Loucy (cell line): ENCODE results near the gene RB1.
"Not testable (repeated sequence)": the region's sequence is repeated elsewhere in the genome, so short reads cannot be mapped to it uniquely, and the experiment has no call there.

Experiments used
- H2AFZ ChIP-seq: fragments of 200-600 bp; sonication (generic); 2 replicates; pipeline ENCODE4 v1.6.0; 2016; ENCODE audit warnings: antibody characterized with exemption, mild to moderate bottlenecking, low read length, moderate library complexity
- H3F3A ChIP-seq: fragments of 200-600 bp; 2 replicates; pipeline ENCODE4 v1.6.0; 2016; ENCODE audit warnings: antibody characterized with exemption, low read depth, mild to moderate bottlenecking
- H3K27me3 ChIP-seq: fragments of 200-600 bp; sonication (generic); 2 replicates; pipeline ENCODE4 v1.6.1; 2014; ENCODE audit warnings: low read length, mild to moderate bottlenecking; ENCODE audit not compliant: insufficient read depth, poor library complexity, severe bottlenecking
- H3K36me3 ChIP-seq: fragments of 200-600 bp; sonication (generic); 2 replicates; pipeline ENCODE4 v1.6.1; 2016; ENCODE audit warnings: low read length; ENCODE audit not compliant: insufficient read depth
- H3K4me1 ChIP-seq: fragments of 200-600 bp; sonication (generic); 2 replicates; pipeline ENCODE4 v1.5.1; 2014; ENCODE audit warnings: low read length, mild to moderate bottlenecking; ENCODE audit not compliant: insufficient read depth, poor library complexity, severe bottlenecking
- H3K4me2 ChIP-seq: fragments of 200-600 bp; sonication (generic); 2 replicates; pipeline ENCODE4 v1.6.0; 2014; ENCODE audit warnings: antibody characterized with exemption, low read length, low read depth, mild to moderate bottlenecking; ENCODE audit not compliant: poor library complexity, severe bottlenecking
- H3K4me3 ChIP-seq: fragments of 200-600 bp; sonication (generic); 2 replicates; pipeline ENCODE4 v1.5.1; 2014; ENCODE audit warnings: low read length, mild to moderate bottlenecking, mixed read lengths; ENCODE audit not compliant: poor library complexity, severe bottlenecking
- H3K79me2 ChIP-seq: fragments of 200-600 bp; sonication (generic); 2 replicates; pipeline ENCODE4 v1.6.1; 2014; ENCODE audit warnings: low read length; ENCODE audit not compliant: insufficient read depth
- H3K9ac ChIP-seq: fragments of 200-600 bp; sonication (generic); 2 replicates; pipeline ENCODE4 v1.6.0; 2014; ENCODE audit warnings: mild to moderate bottlenecking, low read depth, low read length, moderate library complexity; ENCODE audit not compliant: poor library complexity, severe bottlenecking
- H3K9me2 ChIP-seq: fragments of 200-600 bp; sonication (generic); replicated peaks from 2 replicates; pipeline ENCODE4 v1.6.1; 2016; ENCODE audit warnings: low read depth, low read length, mixed read lengths
- H3K9me3 ChIP-seq: fragments of 200-600 bp; sonication (generic); 2 replicates; pipeline ENCODE4 v1.6.1; 2014; ENCODE audit warnings: mild to moderate bottlenecking, antibody characterized with exemption, low read length, low read depth; ENCODE audit not compliant: insufficient read depth
- H4K20me1 ChIP-seq: fragments of 200-600 bp; sonication (generic); 2 replicates; pipeline ENCODE4 v1.6.0; 2014; ENCODE audit warnings: antibody characterized with exemption, low read length, mild to moderate bottlenecking; ENCODE audit not compliant: insufficient read depth, poor library complexity, severe bottlenecking
- CTCF ChIP-seq: fragments of 200-600 bp; sonication (generic); conservative IDR thresholded peaks from 2 replicates; pipeline ENCODE4 v1.5.1; 2014; ENCODE audit warnings: mild to moderate bottlenecking, antibody characterized with exemption, low read length
- EZH2phosphoT487 ChIP-seq: fragments of 200-600 bp; IDR thresholded peaks from 2 replicates; pipeline ENCODE4 v1.6.1; 2018; ENCODE audit warnings: antibody characterized with exemption, mild to moderate bottlenecking, moderate library complexity, borderline replicate concordance

The RB1 gene

GRCh38 chr13:48448285-48448958 lies 144.9 kb downstream of the RB1 start:
- Histone ChIP-seq H3K9ac (no peak overlapping the region), H3K36me3 (peaks cover 11% of the 10 kb centered on the region), H3F3A (peaks cover 10% of the 10 kb centered on the region; the same call in 1 of the 2 replicates), H3K27me3 (no peaks in the 10 kb centered on the region), H3K4me3 (no peak overlapping the region), H3K4me2 (no peak overlapping the region), H3K79me2 (peaks cover 35% of the 10 kb centered on the region), H4K20me1 (no peaks in the 10 kb centered on the region), H3K4me1 (peaks cover 34% of the 10 kb centered on the region), H3K9me2 (no peaks in the 10 kb centered on the region), H2AFZ (no peak overlapping the region), H3K9me3 (peaks cover 23% of the 10 kb centered on the region)
- no peak for TF ChIP-seq EZH2phosphoT487
- no peak for TF ChIP-seq CTCF

- Histone ChIP-seq H3K4me1 (peaks cover 28% of the 10 kb centered on the region), H3K4me3 (no peak overlapping the region), H3K9me3 (peaks cover 23% of the 10 kb centered on the region), H4K20me1 (no peaks in the 10 kb centered on the region), H3F3A (peaks cover 10% of the 10 kb centered on the region; the same call in 1 of the 2 replicates), H3K9ac (no peak overlapping the region), H3K27me3 (no peaks in the 10 kb centered on the region), H3K36me3 (peaks cover 18% of the 10 kb centered on the region), H3K9me2 (no peaks in the 10 kb centered on the region), H3K4me2 (no peak overlapping the region), H2AFZ (no peak overlapping the region), H3K79me2 (peaks cover 38% of the 10 kb centered on the region)
- no peak for TF ChIP-seq CTCF
- TF ChIP-seq EZH2phosphoT487, result no peak
These were observed 145.5 kb downstream of the RB1 start for GRCh38 chr13:48448959-48449614.

DNA sequence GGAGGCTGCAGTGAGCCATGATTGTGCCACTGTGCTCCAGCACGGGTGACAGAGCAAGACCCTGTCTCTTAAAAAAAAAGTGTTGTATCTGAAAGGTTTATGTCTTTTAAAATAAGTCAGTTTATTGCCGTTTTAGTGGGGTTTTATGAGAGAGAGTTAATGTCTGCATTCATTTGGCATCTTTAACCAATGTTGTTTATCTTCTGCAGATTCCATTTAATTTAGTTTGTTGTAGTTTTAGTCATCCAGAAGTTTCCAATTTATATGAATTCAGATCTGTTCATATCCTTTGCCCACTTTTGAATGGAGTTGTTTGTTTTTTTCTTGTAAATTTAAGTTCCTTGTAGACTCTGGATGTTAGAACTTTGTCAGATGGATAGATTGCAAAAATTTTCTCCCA lies 146.1 kb downstream of the RB1 start:
- no peaks in the 10 kb centered on the region for H3K27me3 ChIP-seq
- no peak overlapping the region for H3K4me2 ChIP-seq
- H3K4me3 ChIP-seq, result no peak overlapping the region
- peaks cover 23% of the 10 kb centered on the region for H3K9me3 ChIP-seq
- no peaks in the 10 kb centered on the region for H4K20me1 ChIP-seq
- peaks cover 10% of the 10 kb centered on the region; the same call in 1 of the 2 replicates for H3F3A ChIP-seq
- H2AFZ ChIP-seq, result no peak overlapping the region
- peaks cover 24% of the 10 kb centered on the region for H3K36me3 ChIP-seq
- peaks cover 38% of the 10 kb centered on the region for H3K79me2 ChIP-seq
- peaks cover 28% of the 10 kb centered on the region for H3K4me1 ChIP-seq
- no peak for TF ChIP-seq CTCF
- no peak for TF ChIP-seq EZH2phosphoT487
- no peak overlapping the region for H3K9ac ChIP-seq
- H3K9me2 ChIP-seq, result no peaks in the 10 kb centered on the region

DNA sequence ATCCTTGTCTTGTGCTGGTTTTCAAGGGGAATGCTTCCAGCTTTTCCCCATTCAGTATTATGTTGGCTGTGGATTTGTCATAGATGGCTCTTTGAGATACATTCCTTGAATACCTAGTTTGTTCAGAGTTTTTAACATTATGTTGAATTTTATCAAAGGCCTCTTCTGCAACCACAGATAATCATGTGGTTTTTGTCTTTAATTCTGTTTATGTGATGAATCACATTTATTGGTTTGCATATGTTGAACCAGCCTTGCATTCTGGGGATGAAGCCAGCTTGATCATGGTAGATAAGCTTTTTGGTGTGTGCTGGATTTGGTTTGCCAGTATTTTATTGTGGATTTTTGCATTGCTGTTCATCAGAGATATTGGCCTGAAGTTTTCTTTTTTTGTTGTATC lies 147.6 kb downstream of the RB1 start:
- H4K20me1 ChIP-seq, H2AFZ ChIP-seq, H3F3A ChIP-seq, H3K4me2 ChIP-seq, H3K9ac ChIP-seq, H3K27me3 ChIP-seq, H3K9me2 ChIP-seq, H3K4me3 ChIP-seq: not testable (repeated sequence)
- peaks cover 23% of the 10 kb centered on the region for H3K9me3 ChIP-seq
- peaks cover 26% of the 10 kb centered on the region for H3K4me1 ChIP-seq
- H3K79me2 ChIP-seq, result peaks cover 38% of the 10 kb centered on the region
- H3K36me3 ChIP-seq, result peaks cover 37% of the 10 kb centered on the region
